ENCODE data around the gene XYLT1.

The XYLT1 gene

DNA sequence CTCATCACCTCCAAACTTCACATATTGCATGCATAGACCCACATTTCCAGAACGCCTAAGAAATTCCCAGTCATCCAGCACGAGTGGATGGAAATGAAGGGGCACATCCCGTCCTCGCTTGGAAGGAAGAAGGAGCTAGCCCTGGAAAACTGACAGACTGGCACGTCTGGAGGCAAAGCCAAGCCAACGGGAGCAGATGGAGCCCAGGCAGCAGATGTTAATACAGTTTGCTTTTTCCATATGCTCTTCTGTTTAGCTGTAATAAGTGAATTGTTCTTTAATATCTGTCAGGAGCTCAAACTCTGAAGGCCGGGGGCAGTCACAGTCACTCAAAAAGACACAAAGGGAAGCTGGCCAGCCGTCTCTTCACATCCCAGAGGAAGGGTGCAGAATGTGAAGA lies 187.7 kb downstream of the XYLT1 start:
- no peak overlapping the region for H3K27ac ChIP-seq (ENCODE audit: extremely low read depth, low read depth, low read length)
- POLR2A ChIA-PET: no interaction called here
- no peaks in the 10 kb centered on the region for H3K4me1 ChIP-seq (ENCODE audit: control insufficient read depth, insufficient read depth, low read length)
- no peak for TF ChIP-seq ZFP41 (tag by site-specific recombination; IDR thresholded peaks at IDR 0.05; ENCODE audit: borderline replicate concordance)
- H3K9me3 ChIP-seq (ENCODE audit: control insufficient read depth, insufficient read depth, low read depth, low read length): no peaks in the 10 kb centered on the region
- no peak overlapping the region for H3K4me3 ChIP-seq (ENCODE audit: low read depth, low read length)
- CTCF ChIA-PET: interaction anchor here (0.6 kb wide), 1 partner anchor 690 kb away, joined by 3 read pairs; no protein-coding TSS in a partner anchor
- H3K36me3 ChIP-seq (ENCODE audit: control insufficient read depth in 2 of 2, insufficient read depth in 1 of 2, low read length in 2 of 2): no peaks in the 10 kb centered on the region

DNA sequence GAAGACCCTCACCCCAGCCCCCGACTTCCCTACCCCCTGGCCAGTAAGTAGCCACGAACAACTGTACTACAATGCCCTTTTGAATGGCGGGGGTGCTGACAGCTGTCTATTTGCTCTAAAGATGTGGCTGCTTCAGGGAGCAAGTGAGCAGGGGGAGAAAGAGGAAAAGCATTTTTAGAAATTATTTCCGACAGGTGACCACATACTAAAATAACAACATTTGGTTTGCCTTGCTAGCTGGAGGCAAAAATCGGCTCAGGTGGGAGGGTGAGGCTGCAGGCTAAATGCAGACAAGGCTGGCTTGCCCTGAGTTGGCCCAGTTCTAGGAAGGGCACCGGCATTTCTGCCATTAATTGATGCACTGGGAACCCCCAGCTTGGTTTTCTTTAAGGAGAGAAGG lies 188.5 kb downstream of the XYLT1 start:
- H3K27ac ChIP-seq (ENCODE audit: extremely low read depth, low read depth, low read length): no peak overlapping the region
- no peaks in the 10 kb centered on the region for H3K36me3 ChIP-seq (ENCODE audit: control insufficient read depth in 2 of 2, insufficient read depth in 1 of 2, low read length in 2 of 2)
- H3K4me1 ChIP-seq (ENCODE audit: control insufficient read depth, insufficient read depth, low read length): no peaks in the 10 kb centered on the region
- CTCF ChIA-PET: no interaction called here
- no peaks in the 10 kb centered on the region for H3K9me3 ChIP-seq (ENCODE audit: control insufficient read depth, insufficient read depth, low read depth, low read length)
- no peak overlapping the region for H3K4me3 ChIP-seq (ENCODE audit: low read depth, low read length)
- TF ChIP-seq SCRT1 (tag by site-specific recombination; IDR thresholded peaks at IDR 0.05; ENCODE audit: borderline replicate concordance): no peak
- TF ChIP-seq ZNF175 (tag by site-specific recombination; IDR thresholded peaks at IDR 0.05): no peak
- no peak for TF ChIP-seq ZNF335 (tag by site-specific recombination; conservative IDR thresholded peaks at IDR 0.05)
- TF ChIP-seq ZNF600 (tag by site-specific recombination; IDR thresholded peaks at IDR 0.05): no peak
- TF ChIP-seq, protein P1, sequence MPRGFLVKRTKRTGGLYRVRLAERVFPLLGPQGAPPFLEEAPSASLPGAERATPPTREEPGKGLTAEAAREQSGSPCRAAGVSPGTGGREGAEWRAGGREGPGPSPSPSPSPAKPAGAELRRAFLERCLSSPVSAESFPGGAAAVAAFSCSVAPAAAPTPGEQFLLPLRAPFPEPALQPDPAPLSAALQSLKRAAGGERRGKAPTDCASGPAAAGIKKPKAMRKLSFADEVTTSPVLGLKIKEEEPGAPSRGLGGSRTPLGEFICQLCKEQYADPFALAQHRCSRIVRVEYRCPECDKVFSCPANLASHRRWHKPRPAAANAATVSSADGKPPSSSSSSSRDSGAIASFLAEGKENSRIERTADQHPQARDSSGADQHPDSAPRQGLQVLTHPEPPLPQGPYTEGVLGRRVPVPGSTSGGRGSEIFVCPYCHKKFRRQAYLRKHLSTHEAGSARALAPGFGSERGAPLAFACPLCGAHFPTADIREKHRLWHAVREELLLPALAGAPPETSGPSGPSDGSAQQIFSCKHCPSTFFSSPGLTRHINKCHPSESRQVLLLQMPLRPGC (tag by site-specific recombination; IDR thresholded peaks at IDR 0.05): no peak
- TF ChIP-seq, protein P2, sequence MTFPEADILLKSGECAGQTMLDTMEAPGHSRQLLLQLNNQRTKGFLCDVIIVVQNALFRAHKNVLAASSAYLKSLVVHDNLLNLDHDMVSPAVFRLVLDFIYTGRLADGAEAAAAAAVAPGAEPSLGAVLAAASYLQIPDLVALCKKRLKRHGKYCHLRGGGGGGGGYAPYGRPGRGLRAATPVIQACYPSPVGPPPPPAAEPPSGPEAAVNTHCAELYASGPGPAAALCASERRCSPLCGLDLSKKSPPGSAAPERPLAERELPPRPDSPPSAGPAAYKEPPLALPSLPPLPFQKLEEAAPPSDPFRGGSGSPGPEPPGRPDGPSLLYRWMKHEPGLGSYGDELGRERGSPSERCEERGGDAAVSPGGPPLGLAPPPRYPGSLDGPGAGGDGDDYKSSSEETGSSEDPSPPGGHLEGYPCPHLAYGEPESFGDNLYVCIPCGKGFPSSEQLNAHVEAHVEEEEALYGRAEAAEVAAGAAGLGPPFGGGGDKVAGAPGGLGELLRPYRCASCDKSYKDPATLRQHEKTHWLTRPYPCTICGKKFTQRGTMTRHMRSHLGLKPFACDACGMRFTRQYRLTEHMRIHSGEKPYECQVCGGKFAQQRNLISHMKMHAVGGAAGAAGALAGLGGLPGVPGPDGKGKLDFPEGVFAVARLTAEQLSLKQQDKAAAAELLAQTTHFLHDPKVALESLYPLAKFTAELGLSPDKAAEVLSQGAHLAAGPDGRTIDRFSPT (tag by site-specific recombination; IDR thresholded peaks at IDR 0.05): no peak
- TF ChIP-seq, protein P3, sequence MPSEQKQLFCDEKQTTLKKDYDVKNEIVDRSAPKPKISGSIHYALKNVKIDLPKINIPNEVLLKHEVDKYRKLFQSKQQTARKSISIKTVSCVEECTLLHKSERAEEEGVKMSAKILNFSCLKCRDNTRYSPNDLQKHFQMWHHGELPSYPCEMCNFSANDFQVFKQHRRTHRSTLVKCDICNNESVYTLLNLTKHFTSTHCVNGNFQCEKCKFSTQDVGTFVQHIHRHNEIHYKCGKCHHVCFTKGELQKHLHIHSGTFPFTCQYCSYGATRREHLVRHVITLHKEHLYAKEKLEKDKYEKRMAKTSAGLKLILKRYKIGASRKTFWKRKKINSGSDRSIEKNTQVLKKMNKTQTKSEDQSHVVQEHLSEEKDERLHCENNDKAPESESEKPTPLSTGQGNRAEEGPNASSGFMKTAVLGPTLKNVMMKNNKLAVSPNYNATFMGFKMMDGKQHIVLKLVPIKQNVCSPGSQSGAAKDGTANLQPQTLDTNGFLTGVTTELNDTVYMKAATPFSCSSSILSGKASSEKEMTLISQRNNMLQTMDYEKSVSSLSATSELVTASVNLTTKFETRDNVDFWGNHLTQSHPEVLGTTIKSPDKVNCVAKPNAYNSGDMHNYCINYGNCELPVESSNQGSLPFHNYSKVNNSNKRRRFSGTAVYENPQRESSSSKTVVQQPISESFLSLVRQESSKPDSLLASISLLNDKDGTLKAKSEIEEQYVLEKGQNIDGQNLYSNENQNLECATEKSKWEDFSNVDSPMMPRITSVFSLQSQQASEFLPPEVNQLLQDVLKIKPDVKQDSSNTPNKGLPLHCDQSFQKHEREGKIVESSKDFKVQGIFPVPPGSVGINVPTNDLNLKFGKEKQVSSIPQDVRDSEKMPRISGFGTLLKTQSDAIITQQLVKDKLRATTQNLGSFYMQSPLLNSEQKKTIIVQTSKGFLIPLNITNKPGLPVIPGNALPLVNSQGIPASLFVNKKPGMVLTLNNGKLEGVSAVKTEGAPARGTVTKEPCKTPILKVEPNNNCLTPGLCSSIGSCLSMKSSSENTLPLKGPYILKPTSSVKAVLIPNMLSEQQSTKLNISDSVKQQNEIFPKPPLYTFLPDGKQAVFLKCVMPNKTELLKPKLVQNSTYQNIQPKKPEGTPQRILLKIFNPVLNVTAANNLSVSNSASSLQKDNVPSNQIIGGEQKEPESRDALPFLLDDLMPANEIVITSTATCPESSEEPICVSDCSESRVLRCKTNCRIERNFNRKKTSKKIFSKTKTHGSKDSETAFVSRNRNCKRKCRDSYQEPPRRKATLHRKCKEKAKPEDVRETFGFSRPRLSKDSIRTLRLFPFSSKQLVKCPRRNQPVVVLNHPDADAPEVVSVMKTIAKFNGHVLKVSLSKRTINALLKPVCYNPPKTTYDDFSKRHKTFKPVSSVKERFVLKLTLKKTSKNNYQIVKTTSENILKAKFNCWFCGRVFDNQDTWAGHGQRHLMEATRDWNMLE (tag by site-specific recombination; conservative IDR thresholded peaks at IDR 0.05; ENCODE audit: low read depth): no peak
- no peak for TF ChIP-seq ZNF792 (tag by site-specific recombination; IDR thresholded peaks at IDR 0.05)
- no peak for TF ChIP-seq SALL2 (tag by site-specific recombination; IDR thresholded peaks at IDR 0.05; ENCODE audit: borderline replicate concordance)
- TF ChIP-seq, protein P4, sequence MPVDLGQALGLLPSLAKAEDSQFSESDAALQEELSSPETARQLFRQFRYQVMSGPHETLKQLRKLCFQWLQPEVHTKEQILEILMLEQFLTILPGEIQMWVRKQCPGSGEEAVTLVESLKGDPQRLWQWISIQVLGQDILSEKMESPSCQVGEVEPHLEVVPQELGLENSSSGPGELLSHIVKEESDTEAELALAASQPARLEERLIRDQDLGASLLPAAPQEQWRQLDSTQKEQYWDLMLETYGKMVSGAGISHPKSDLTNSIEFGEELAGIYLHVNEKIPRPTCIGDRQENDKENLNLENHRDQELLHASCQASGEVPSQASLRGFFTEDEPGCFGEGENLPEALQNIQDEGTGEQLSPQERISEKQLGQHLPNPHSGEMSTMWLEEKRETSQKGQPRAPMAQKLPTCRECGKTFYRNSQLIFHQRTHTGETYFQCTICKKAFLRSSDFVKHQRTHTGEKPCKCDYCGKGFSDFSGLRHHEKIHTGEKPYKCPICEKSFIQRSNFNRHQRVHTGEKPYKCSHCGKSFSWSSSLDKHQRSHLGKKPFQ (tag by site-specific recombination; IDR thresholded peaks at IDR 0.05): no peak
- TF ChIP-seq ZNF707 (tag by site-specific recombination; IDR thresholded peaks at IDR 0.05): no peak
- TF ChIP-seq ZNF10 (tag by site-specific recombination; IDR thresholded peaks at IDR 0.05): no peak
- POLR2A ChIA-PET: no interaction called here

Measured in HEK293 (cell line).